Activated naive CD4-positive, alpha-beta T cell treated with anti-CD3 and anti-CD28 coated beads for 36 hours (primary cell): ENCODE measurements around the gene RAB11B. TPM values are rescaled to one million over a fixed set of nuclear protein-coding genes. Genes with fewer than 3 reads are reported as not detected.

ENCODE experiments used
- CTCF ChIA-PET: fragments of 350-600 bp; sonication (Branson Sonifier 250); formaldehyde crosslinking; loops from one replicate; lab custom pipeline; 2021; ENCODE audit warnings: antibody characterized with exemption; lab: Charles Lee
- DNase-seq: peaks from one replicate; pipeline ENCODE4 v3.0.0-alpha.2; 2020
- H3K27ac Mint-ChIP-seq: one replicate; pipeline ENCODE4 v1.8.0; 2021; ENCODE audit warnings: mild to moderate bottlenecking, mixed read lengths
- H3K27me3 Mint-ChIP-seq: one replicate; pipeline ENCODE4 v1.8.0; 2021; ENCODE audit warnings: low read depth, mixed read lengths
- H3K36me3 Mint-ChIP-seq: one replicate; pipeline ENCODE4 v1.8.0; 2021; ENCODE audit warnings: low read depth, mixed read lengths
- H3K4me1 Mint-ChIP-seq: one replicate; pipeline ENCODE4 v1.8.0; 2021; ENCODE audit warnings: low read depth, mixed read lengths
- H3K4me3 Mint-ChIP-seq: one replicate; pipeline ENCODE4 v1.8.0; 2021; ENCODE audit warnings: mild to moderate bottlenecking, moderate library complexity, mixed read lengths
- H3K9me3 Mint-ChIP-seq: one replicate; pipeline ENCODE4 v1.8.0; 2021; ENCODE audit warnings: mixed read lengths
- intact Hi-C: fragments of 100-400 bp; cut with micrococcal nuclease; formaldehyde crosslinking; loops from one replicate; pipeline ENCODE4 v1.15.1; 2023
- total RNA-seq, 2 experiments: library from RNA; stranded (reverse); gene quantifications; one replicate each; pipeline ENCODE4 v1.2.3, GENCODE V29; 2021

Gene RAB11B
- total RNA-seq, 2 experiments from 2014 or later, result 61.9 to 69.6 TPM

GRCh38 chr19:8388612-8388958 is 1.6 kb upstream of the RAB11B start:
- Mint-ChIP-seq H3K27ac (no peak overlapping the region), H3K4me1 (peaks cover 27% of the 10 kb centered on the region), H3K36me3 (peaks cover 4% of the 10 kb centered on the region), H3K27me3 (no peaks in the 10 kb centered on the region), H3K9me3 (no peaks in the 10 kb centered on the region), H3K4me3 (no peak overlapping the region)
- DNase-seq, result no peak
- intact Hi-C loops, result no loop called here
- CTCF ChIA-PET, result interaction anchor here (2.0 kb wide), 1 partner anchor 53 kb away, joined by 7 read pairs; no protein-coding TSS in a partner anchor

DNA sequence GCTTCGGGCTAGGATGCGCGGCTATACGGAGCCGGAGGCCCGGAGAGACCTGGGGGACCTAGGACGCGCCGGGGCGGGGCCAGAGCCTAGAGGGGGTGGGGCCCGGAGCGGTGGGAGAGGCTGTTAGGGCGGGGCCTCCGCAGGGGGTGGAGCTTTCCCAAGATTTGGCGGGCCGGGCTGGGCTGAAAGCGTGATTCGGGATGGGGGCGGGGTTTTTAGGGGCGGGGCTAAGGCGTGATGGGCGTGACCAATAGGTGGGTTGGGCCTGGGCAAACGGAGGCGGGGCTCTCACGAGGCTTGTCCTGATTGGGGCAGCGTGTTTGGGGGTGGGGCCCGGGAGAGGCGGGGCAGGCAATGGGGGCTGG is 439 bp downstream of the RAB11B start:
- H3K9me3 Mint-ChIP-seq, result no peaks in the 10 kb centered on the region
- DNase-seq, result peak; percentile 96
- H3K27me3 Mint-ChIP-seq, result no peaks in the 10 kb centered on the region
- peaks cover 25% of the 10 kb centered on the region for H3K4me1 Mint-ChIP-seq
- peaks cover 4% of the 10 kb centered on the region for H3K36me3 Mint-ChIP-seq
- intact Hi-C loops, result loop anchor here (1.0 to 5.0 kb wide), 6 partner anchors 23 to 442 kb away; partner anchors contain the start of genes MARCHF2, MBD3L1, NDUFA7 and RPS28
- peak overlapping the region; percentile 61 for H3K4me3 Mint-ChIP-seq
- peak overlapping the region; percentile 70 for H3K27ac Mint-ChIP-seq
- CTCF ChIA-PET, result interaction anchor here (0.6 to 6.6 kb wide), 4 partner anchors 23 to 92 kb away, joined by 3 to 41 read pairs (median 6); partner anchors contain the start of gene MARCHF2

GRCh38 chr19:8391198-8392016 is 1.2 kb downstream of the RAB11B start:
- H3K9me3 Mint-ChIP-seq, result no peaks in the 10 kb centered on the region
- CTCF ChIA-PET, result interaction anchor here (0.6 to 6.6 kb wide), 4 partner anchors 22 to 138 kb away, joined by 3 to 41 read pairs (median 4); partner anchors contain the start of gene MARCHF2

DNA sequence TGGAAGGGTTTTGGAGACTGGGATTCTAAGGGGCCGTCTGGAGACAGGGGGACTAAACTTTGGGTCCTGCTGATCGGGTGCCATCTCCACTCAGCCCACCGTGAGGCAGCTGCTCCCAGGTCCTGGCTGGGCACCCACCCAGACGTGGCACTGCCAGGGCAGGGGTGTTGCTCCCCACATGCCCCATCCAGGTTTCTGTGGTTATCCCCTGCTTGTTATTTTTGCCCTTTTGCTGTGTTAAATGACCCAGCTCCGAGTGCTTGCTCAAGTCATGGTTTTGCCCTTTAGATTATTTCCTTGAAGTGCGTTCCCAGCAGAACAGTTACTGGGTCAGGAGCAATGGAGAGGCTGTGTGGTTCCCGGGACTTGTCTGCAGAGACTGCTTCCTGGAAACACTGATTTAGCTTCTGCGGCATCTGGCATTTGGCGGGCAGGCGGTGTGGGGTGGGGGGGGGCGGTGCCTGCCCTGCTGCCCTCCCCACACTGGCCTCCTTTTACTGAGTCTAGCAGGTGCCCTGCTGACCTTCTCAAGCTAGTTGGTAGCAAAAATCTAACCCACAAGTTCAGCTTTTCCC is 1.9 kb downstream of the RAB11B start:
- H3K27ac Mint-ChIP-seq, result peak overlapping the region; percentile 78
- H3K4me1 Mint-ChIP-seq, result peaks cover 36% of the 10 kb centered on the region
- H3K4me3 Mint-ChIP-seq, result peak overlapping the region; percentile 29
- no peaks in the 10 kb centered on the region for H3K36me3 Mint-ChIP-seq
- no peaks in the 10 kb centered on the region for H3K27me3 Mint-ChIP-seq
- no peaks in the 10 kb centered on the region for H3K9me3 Mint-ChIP-seq
- no peak for DNase-seq
- intact Hi-C loops, result loop anchor here (5.0 kb wide), 1 partner anchor 125 kb away; no protein-coding TSS in a partner anchor
- CTCF ChIA-PET, result interaction anchor here (0.6 to 6.6 kb wide), 3 partner anchors 38 to 139 kb away, joined by 3 to 41 read pairs (median 3); no protein-coding TSS in a partner anchor

More at GRCh38 chr19:8391198-8392016, 1.2 kb downstream of the RAB11B start:
- intact Hi-C loops, result loop anchor here (5.0 kb wide), 1 partner anchor 124 kb away; no protein-coding TSS in a partner anchor
- Mint-ChIP-seq H3K36me3 (peaks cover 4% of the 10 kb centered on the region), H3K27ac (peak overlapping the region; percentile 78), H3K4me1 (peaks cover 30% of the 10 kb centered on the region), H3K4me3 (peak overlapping the region; percentile 61), H3K27me3 (no peaks in the 10 kb centered on the region)
- DNase-seq, result no peak

DNA sequence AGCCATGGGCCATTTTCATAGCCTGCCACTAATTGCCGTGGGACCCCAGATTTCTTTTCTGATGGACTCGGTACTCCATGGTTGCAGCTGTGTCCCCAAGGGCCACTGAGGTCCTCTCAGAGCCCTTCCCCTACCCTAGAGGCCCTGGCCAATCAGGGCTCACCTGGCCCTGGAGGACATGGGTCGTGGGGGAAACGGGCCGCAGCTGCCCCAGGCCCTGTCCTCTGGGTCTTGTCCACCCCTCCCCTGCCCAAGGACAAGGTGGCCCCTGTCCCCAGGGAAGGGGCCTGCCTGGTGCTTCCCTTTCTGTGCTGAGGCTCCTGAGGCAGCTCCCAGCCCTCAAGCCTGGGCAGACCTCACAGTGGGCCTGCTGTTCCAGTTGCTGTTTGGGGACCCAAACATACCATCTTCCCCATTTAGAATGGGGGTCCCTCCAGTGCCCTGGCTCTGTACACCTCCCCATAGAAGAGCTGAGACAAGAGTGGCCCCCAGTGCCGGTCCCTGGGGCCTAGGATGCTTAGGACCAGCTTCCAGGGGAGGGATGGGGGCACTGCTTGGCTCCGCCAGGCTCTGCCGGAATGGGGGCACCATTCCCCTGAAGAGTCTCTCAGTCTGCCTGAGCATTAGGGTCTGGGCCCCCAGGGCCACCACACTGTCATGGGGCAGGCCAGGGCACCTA is 3.2 kb downstream of the RAB11B start:
- H3K9me3 Mint-ChIP-seq, result no peaks in the 10 kb centered on the region
- intact Hi-C loops, result loop anchor here (5.0 kb wide), 1 partner anchor 126 kb away; no protein-coding TSS in a partner anchor
- H3K4me1 Mint-ChIP-seq, result peaks cover 39% of the 10 kb centered on the region
- no peak overlapping the region for H3K27ac Mint-ChIP-seq
- H3K4me3 Mint-ChIP-seq, result no peak overlapping the region
- CTCF ChIA-PET, result interaction anchor here (1.4 to 6.6 kb wide), 2 partner anchors 25 to 40 kb away, joined by 4 to 41 read pairs; no protein-coding TSS in a partner anchor
- no peaks in the 10 kb centered on the region for H3K36me3 Mint-ChIP-seq
- DNase-seq, result no peak
- H3K27me3 Mint-ChIP-seq, result no peaks in the 10 kb centered on the region

DNA sequence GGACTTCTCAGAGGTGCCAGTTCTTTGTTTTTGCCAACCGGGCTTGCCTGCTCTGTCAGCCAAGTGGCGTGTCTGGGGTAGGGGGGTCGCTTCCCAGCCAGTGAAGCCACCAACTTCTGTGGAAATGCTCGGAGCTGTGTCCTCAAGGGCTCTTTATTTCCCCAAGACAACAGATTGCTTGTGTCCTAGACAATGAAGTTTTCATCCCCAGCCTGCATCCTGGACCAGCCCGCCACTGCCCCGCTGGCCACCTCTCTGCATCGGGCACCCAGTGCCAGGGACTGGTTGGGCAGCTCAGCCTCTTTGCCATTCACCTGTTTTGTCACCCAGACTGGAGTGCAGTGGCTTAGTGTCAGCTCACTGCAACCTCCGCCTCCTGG is 3.7 kb downstream of the RAB11B start:
- CTCF ChIA-PET, result interaction anchor here (1.4 to 6.6 kb wide), 2 partner anchors 26 to 40 kb away, joined by 4 to 41 read pairs; no protein-coding TSS in a partner anchor
- no peak for DNase-seq
- no peak overlapping the region for H3K27ac Mint-ChIP-seq
- intact Hi-C loops, result loop anchor here (5.0 kb wide), 1 partner anchor 127 kb away; no protein-coding TSS in a partner anchor
- H3K9me3 Mint-ChIP-seq, result no peaks in the 10 kb centered on the region
- H3K27me3 Mint-ChIP-seq, result no peaks in the 10 kb centered on the region
- no peaks in the 10 kb centered on the region for H3K36me3 Mint-ChIP-seq
- peaks cover 39% of the 10 kb centered on the region for H3K4me1 Mint-ChIP-seq
- no peak overlapping the region for H3K4me3 Mint-ChIP-seq

GRCh38 chr19:8395621-8396082 is 5.5 kb downstream of the RAB11B start:
- Mint-ChIP-seq H3K9me3 (no peaks in the 10 kb centered on the region), H3K27ac (no peak overlapping the region), H3K27me3 (no peaks in the 10 kb centered on the region), H3K36me3 (peaks cover 3% of the 10 kb centered on the region), H3K4me1 (peaks cover 37% of the 10 kb centered on the region), H3K4me3 (no peak overlapping the region)
- DNase-seq, result no peak
- intact Hi-C loops, result loop anchor here (1.0 kb wide), 1 partner anchor 41 kb away; no protein-coding TSS in a partner anchor
- CTCF ChIA-PET, result interaction anchor here (6.6 kb wide), 1 partner anchor 42 kb away, joined by 41 read pairs; no protein-coding TSS in a partner anchor

DNA sequence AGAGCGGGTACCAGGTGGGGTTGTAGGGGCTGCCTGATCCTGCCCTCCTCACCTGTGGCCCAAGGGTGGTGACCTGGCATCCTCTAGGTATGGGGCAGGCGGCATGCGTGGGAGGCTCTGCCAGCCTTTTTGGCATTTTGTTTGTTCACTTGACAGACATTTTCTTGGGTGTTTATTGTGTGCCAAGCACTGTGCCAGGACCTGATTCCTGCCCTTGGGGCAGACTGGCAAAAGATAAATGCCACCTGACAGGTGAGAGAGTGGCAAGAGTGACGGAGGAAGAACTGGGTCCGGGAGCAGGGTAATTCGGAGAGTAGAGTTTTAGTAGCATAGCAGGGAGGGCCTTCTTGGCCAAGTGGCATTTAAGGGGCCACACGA is 6.0 kb downstream of the RAB11B start:
- no peaks in the 10 kb centered on the region for H3K27me3 Mint-ChIP-seq
- CTCF ChIA-PET, result interaction anchor here (0.5 to 6.6 kb wide), 2 partner anchors 42 to 60 kb away, joined by 3 to 41 read pairs; no protein-coding TSS in a partner anchor
- H3K27ac Mint-ChIP-seq, result no peak overlapping the region

DNA sequence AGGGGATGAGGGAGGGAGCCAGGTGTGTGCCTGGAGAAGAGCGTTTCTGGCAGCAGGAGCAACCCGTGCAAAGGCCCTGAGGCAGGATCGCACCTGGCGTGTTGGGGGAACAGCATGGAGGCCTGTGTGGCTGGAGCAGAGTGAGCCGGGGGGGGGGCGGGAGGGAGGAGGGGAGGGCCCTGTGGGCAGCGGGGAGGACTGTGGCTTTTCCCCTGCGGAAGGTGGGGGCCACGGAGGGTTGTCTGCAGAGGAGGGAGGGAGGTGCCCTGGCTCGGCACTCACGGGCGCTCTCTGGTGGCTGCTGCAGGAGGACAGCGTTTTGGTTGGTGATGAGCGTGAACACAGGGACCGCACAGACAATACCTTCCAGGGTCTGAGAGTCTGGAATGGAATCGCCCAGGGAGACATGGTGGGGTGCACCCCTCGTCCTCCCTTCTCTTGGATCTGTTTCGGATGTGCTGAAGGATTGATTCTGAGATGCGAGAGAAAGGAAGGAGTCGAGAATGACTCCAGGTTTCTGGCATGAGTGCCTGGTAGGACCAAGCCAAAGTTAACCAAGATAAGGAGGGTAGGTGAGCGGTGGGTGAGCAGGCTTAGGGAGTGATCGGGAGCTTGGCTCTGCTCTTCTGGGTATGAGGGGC is 6.5 kb downstream of the RAB11B start:
- peaks cover 3% of the 10 kb centered on the region for H3K36me3 Mint-ChIP-seq
- intact Hi-C loops, result loop anchor here (1.0 kb wide), 1 partner anchor 42 kb away; no protein-coding TSS in a partner anchor
- H3K27ac Mint-ChIP-seq, result no peak overlapping the region
- CTCF ChIA-PET, result interaction anchor here (0.5 to 6.6 kb wide), 4 partner anchors 43 to 60 kb away, joined by 3 to 41 read pairs (median 19); no protein-coding TSS in a partner anchor
- peak; percentile 80 for DNase-seq
- H3K4me1 Mint-ChIP-seq, result peaks cover 29% of the 10 kb centered on the region
- no peaks in the 10 kb centered on the region for H3K9me3 Mint-ChIP-seq
- H3K4me3 Mint-ChIP-seq, result no peak overlapping the region
- H3K27me3 Mint-ChIP-seq, result no peaks in the 10 kb centered on the region

More for the DNA sequence above, 6.0 kb downstream of the RAB11B start:
- Mint-ChIP-seq H3K4me1 (peaks cover 32% of the 10 kb centered on the region), H3K9me3 (no peaks in the 10 kb centered on the region), H3K4me3 (no peak overlapping the region), H3K36me3 (peaks cover 3% of the 10 kb centered on the region)
- DNase-seq, result no peak
- intact Hi-C loops, result loop anchor here (1.0 kb wide), 1 partner anchor 42 kb away; no protein-coding TSS in a partner anchor

DNA sequence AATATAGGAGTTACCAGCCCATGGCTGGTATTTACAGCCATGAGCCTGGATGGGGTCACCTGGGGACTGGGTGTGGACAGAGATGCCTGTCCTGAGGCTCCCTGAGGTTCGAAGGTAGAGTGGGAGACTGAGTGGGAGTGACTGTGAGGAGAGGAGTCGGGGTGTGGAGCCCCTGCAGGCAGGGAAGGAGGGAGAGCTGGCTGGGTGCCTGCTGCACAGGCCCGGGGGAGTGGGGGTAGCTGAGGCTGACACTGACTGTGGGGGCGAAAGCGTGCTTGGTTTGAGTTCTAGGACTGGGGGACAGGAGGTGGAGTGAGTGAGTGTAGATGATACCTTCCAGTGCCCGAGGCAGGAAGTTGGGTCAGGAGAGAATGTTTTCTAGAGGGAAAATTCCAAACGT is 7.1 kb downstream of the RAB11B start:
- peaks cover 23% of the 10 kb centered on the region for H3K4me1 Mint-ChIP-seq
- intact Hi-C loops, result no loop called here

DNA sequence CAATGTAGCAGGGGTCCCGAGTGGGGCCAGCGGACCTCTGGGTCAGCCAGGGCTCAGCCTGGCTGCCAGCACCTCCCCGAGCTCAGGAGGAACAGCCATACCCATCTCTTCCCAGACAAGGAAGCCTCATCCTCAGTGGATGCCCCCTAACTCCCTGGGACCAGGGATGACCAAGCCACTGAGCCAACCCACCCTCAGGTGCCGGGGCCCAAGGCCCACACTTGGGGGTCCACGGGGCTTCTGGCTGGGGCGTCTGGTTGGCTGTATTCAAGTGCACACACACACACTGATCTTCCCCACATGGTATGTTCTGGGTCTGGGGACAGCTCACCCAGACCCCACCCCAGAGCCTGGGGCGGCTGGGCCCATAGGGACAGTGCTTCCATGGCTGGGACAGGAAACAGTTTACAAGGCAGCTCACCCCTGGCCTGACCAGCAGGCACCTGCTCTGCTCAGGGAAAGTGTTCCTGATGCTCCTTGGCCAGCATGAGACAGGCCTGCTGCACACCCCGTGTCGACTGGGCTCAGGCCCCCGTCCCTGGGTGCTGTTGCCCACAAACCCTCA is 7.7 kb downstream of the RAB11B start:
- Mint-ChIP-seq H3K27ac (no peak overlapping the region), H3K27me3 (no peaks in the 10 kb centered on the region), H3K9me3 (no peaks in the 10 kb centered on the region), H3K4me3 (no peak overlapping the region), H3K36me3 (peaks cover 3% of the 10 kb centered on the region), H3K4me1 (peaks cover 21% of the 10 kb centered on the region)
- DNase-seq, result no peak
- CTCF ChIA-PET, result interaction anchor here (1.1 to 5.2 kb wide), 2 partner anchors 41 to 44 kb away, joined by 3 to 35 read pairs; no protein-coding TSS in a partner anchor
- intact Hi-C loops, result no loop called here

More for the DNA sequence above, 7.1 kb downstream of the RAB11B start:
- DNase-seq, result no peak
- Mint-ChIP-seq H3K27me3 (no peaks in the 10 kb centered on the region), H3K36me3 (peaks cover 3% of the 10 kb centered on the region), H3K9me3 (no peaks in the 10 kb centered on the region), H3K27ac (peak overlapping the region; percentile 37), H3K4me3 (no peak overlapping the region)
- CTCF ChIA-PET, result interaction anchor here (0.6 to 5.2 kb wide), 3 partner anchors 40 to 46 kb away, joined by 3 to 35 read pairs (median 3); no protein-coding TSS in a partner anchor
